Measurements from ENCODE around the gene CCDC184.

- TF ChIP-seq TCF7L2 (IDR thresholded peaks at IDR 0.05; ENCODE audit: low read depth, low read length): no peak
- TF ChIP-seq POLR2AphosphoS5 (IDR thresholded peaks at IDR 0.05; ENCODE audit: low read depth, low read length): no peak
- TF ChIP-seq CTCF (IDR thresholded peaks at IDR 0.05): no peak
- TF ChIP-seq REST (IDR thresholded peaks at IDR 0.05; ENCODE audit: insufficient read depth in 1 of 2, low read depth in 2 of 2, low read length in 1 of 2): no peak
- no peak for TF ChIP-seq SIN3A (IDR thresholded peaks at IDR 0.05; ENCODE audit: borderline replicate concordance, insufficient read depth, low read depth, low read length)
These were observed 11.4 kb downstream of the CCDC184 start for GRCh38 chr12:48194799-48195201.
